Mesothelial cell of epicardium (in vitro differentiated cells): ENCODE results near the gene BFSP1. TPM values are rescaled to one million over a fixed set of nuclear protein-coding genes. Genes with fewer than 3 reads are reported as not detected.

Experiments
- DNase-seq, 2 experiments: peaks; one replicate each; pipeline ENCODE4 v3.0.0; 2021; ENCODE audit warnings: low spot score in 2 of 2; ENCODE audit not compliant: unreplicated experiment in 2 of 2
- H3K27ac Mint-ChIP-seq: 2 replicates; pipeline ENCODE4 v1.8.0; 2021; ENCODE audit warnings: mixed read lengths
- H3K27me3 Mint-ChIP-seq: 2 replicates; pipeline ENCODE4 v1.8.0; 2021; ENCODE audit warnings: low read depth, mixed read lengths
- H3K36me3 Mint-ChIP-seq: 2 replicates; pipeline ENCODE4 v1.8.0; 2021; ENCODE audit warnings: mixed read lengths
- H3K4me1 Mint-ChIP-seq: 2 replicates; pipeline ENCODE4 v1.8.0; 2021; ENCODE audit warnings: mixed read lengths
- H3K4me3 Mint-ChIP-seq: 2 replicates; pipeline ENCODE4 v1.8.0; 2021; ENCODE audit warnings: mild to moderate bottlenecking, moderate library complexity, mixed read lengths
- H3K9me3 Mint-ChIP-seq: 2 replicates; pipeline ENCODE4 v1.8.0; 2021; ENCODE audit warnings: mixed read lengths
- total RNA-seq: library from RNA; stranded (reverse); gene quantifications from 3 replicates; pipeline ENCODE4 v1.2.1, GENCODE V29; 2021
- TF ChIP-seq, protein P1 (sequence below): fragments of 200-600 bp; sonication (generic); IDR thresholded peaks from one replicate; pipeline ENCODE4 v1.5.0; 2021; ENCODE audit warnings: antibody characterized with exemption; ENCODE audit not compliant: unreplicated experiment

Gene BFSP1
- total RNA-seq, 1 donor from 2014 or later = 5.2 TPM

DNA sequence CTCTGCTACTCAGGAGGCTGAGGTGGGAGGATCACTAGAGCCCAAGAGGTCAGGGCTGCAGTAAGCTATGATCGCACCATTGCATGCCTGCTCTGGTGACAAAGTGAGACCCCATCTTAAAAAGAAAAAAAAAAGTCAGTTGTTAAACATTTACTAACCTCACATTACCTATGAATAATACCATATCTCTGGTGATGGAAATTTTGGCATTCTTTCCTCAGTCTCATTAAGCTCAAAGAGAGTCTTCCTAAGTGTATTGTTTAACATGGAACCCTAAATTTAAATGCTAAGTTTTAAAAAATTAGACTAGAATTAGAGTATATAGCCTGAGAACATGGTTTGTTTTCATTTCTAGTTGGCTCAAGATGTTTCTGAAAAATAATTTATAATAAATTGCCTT is 11.3 kb upstream of the BFSP1 start:
- Mint-ChIP-seq H3K4me1 (peaks cover 53% of the 10 kb centered on the region), H3K27ac (peak overlapping the region; percentile 89), H3K4me3 (no peak overlapping the region), H3K36me3 (no peaks in the 10 kb centered on the region), H3K27me3 (no peaks in the 10 kb centered on the region), H3K9me3 (no peaks in the 10 kb centered on the region)
- no peak for DNase-seq
- TF ChIP-seq, protein P1, sequence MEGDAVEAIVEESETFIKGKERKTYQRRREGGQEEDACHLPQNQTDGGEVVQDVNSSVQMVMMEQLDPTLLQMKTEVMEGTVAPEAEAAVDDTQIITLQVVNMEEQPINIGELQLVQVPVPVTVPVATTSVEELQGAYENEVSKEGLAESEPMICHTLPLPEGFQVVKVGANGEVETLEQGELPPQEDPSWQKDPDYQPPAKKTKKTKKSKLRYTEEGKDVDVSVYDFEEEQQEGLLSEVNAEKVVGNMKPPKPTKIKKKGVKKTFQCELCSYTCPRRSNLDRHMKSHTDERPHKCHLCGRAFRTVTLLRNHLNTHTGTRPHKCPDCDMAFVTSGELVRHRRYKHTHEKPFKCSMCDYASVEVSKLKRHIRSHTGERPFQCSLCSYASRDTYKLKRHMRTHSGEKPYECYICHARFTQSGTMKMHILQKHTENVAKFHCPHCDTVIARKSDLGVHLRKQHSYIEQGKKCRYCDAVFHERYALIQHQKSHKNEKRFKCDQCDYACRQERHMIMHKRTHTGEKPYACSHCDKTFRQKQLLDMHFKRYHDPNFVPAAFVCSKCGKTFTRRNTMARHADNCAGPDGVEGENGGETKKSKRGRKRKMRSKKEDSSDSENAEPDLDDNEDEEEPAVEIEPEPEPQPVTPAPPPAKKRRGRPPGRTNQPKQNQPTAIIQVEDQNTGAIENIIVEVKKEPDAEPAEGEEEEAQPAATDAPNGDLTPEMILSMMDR = no peak

DNA sequence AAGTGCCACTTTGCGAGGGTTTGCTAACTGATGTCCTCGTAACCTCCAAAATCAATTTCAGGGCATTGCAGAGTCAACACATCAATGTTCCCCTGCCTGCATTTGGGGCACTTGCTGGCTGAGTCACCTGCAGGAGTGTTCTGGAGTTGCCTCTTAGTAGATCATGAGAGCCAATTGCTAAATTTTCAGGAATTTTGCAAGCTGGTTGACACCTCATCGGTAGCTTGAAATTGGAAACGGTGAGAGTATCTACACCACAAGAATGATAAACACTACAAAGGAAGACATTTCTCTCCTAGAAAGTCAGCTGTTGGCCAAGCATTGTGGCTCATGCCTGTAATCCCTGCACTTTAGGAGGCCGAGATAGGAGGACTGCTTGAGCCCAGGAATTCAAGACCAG is 10.8 kb upstream of the BFSP1 start:
- Mint-ChIP-seq H3K4me3 (no peak overlapping the region), H3K27ac (no peak overlapping the region), H3K4me1 (peaks cover 53% of the 10 kb centered on the region), H3K27me3 (no peaks in the 10 kb centered on the region), H3K36me3 (no peaks in the 10 kb centered on the region), H3K9me3 (no peaks in the 10 kb centered on the region)
- DNase-seq = no peak
- TF ChIP-seq, protein P1 = no peak

DNA sequence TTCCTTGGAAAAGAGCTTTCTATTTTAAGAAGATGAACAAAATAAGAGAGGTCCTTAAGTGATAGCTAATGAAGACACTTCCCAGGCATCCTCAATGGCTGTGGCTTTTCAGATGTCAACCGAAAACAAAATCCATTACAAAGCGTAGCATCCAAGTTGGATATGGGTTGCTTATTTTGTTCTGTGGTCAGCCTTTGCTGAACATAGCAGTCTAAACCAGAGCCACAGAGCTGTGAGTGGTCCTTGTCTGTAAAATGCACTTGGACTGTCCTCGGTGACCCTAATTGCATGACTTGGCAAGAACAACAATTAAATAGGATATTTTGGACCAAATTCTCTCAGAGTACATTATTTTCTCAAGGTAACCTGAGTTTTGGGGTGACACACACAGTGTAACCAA is 10.4 kb upstream of the BFSP1 start:
- Mint-ChIP-seq H3K27ac (peak overlapping the region; percentile 17), H3K4me1 (peaks cover 54% of the 10 kb centered on the region), H3K9me3 (no peaks in the 10 kb centered on the region), H3K36me3 (no peaks in the 10 kb centered on the region), H3K4me3 (no peak overlapping the region), H3K27me3 (no peaks in the 10 kb centered on the region)
- TF ChIP-seq, protein P1 = no peak
- no peak for DNase-seq

DNA sequence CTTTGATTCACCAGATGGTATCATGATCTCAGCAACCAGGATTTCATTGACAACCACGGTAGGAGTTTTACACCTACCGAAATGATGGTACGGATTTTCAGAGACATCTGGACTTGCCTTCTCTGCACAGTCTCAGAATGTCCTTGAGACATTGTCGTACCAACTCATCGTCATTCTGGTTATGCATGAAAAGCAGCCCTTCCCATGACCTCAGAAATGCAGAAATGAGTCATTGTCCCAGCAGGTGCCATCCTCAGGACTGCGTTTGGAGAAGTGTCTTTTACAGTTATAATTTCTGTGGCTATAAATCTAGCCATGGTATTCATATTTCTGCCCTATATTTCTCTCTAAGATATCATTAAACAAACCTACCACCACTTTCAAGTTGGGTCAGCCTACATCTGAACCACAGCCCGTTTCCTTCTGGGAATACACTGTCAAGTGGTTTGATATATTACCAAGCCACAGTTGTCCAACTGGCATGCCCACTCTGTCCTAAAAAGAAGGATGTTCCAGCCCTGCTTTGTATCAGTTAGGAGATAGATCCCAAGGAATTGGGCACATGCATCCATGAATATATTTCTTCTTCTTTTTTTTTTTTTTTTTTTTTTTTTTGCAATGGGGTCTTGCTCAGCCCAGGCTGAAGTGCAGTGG is 7.5 kb upstream of the BFSP1 start:
- Mint-ChIP-seq H3K4me1 (peaks cover 32% of the 10 kb centered on the region), H3K27me3 (no peaks in the 10 kb centered on the region), H3K4me3 (no peak overlapping the region), H3K9me3 (no peaks in the 10 kb centered on the region), H3K36me3 (no peaks in the 10 kb centered on the region), H3K27ac (peak overlapping the region; percentile 22)
- TF ChIP-seq, protein P1 = no peak
- DNase-seq = no peak

DNA sequence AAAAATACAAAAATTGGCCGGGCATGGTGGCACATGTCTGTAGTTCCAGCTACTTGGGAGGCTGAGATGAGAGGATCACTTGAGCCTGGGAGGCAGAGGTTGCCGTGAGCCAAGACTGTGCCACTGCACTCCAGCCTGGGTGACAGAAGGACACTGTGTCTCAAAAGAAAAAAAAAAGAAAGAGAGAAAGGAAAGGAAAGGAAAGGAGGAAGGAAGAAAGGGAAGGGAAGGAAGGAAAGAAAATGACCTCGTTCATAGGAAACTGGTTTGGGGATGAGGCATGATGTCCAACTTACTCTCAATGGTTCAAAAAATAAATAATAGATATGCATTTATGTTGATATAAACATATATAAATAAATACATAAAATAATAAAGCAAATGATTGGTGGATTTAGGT is 6.8 kb upstream of the BFSP1 start:
- H3K36me3 Mint-ChIP-seq = no peaks in the 10 kb centered on the region
- H3K27me3 Mint-ChIP-seq = no peaks in the 10 kb centered on the region
- H3K9me3 Mint-ChIP-seq = no peaks in the 10 kb centered on the region
- no peak overlapping the region for H3K27ac Mint-ChIP-seq
- TF ChIP-seq, protein P1 = no peak
- H3K4me3 Mint-ChIP-seq = no peak overlapping the region
- DNase-seq = no peak
- peaks cover 29% of the 10 kb centered on the region for H3K4me1 Mint-ChIP-seq
